Activated B cell treated with CpG ODN at 0.5 μM for 24 hours (primary cell): ENCODE measurements around the gene CCDC141. TPM values are rescaled to one million over a fixed set of nuclear protein-coding genes. Genes with fewer than 3 reads are reported as not detected.

Experiments used
- ATAC-seq: fragments of 200-7000 bp; cut with Tn5 transposase; one replicate; pipeline ENCODE4 v1.10.0; 2021; ENCODE audit warnings: low read depth, mild to moderate bottlenecking, moderate library complexity
- CTCF ChIA-PET: fragments of 350-600 bp; sonication (Branson Sonifier 250); formaldehyde crosslinking; loops from one replicate; lab custom pipeline; 2021; ENCODE audit warnings: antibody characterized with exemption; lab: Charles Lee
- POLR2A ChIA-PET: fragments of 350-600 bp; sonication (Branson Sonifier 250); formaldehyde crosslinking; loops from one replicate; lab custom pipeline; 2021; ENCODE audit warnings: antibody characterized with exemption; lab: Charles Lee
- DNase-seq: peaks from one replicate; pipeline ENCODE4 v3.0.0; 2022
- H3K27ac Mint-ChIP-seq: one replicate; pipeline ENCODE4 v1.8.0; 2020; ENCODE audit warnings: mixed read lengths
- H3K27me3 Mint-ChIP-seq: one replicate; pipeline ENCODE4 v1.8.0; 2021; ENCODE audit warnings: mixed read lengths
- H3K36me3 Mint-ChIP-seq: one replicate; pipeline ENCODE4 v1.8.0; 2021; ENCODE audit warnings: low read depth, mixed read lengths
- H3K4me1 Mint-ChIP-seq: one replicate; pipeline ENCODE4 v1.8.0; 2021; ENCODE audit warnings: mixed read lengths
- H3K4me3 Mint-ChIP-seq: one replicate; pipeline ENCODE4 v1.8.0; 2020; ENCODE audit warnings: mild to moderate bottlenecking, mixed read lengths
- H3K9me3 Mint-ChIP-seq: one replicate; pipeline ENCODE4 v1.8.0; 2020; ENCODE audit warnings: mixed read lengths
- CTCF ChIP-seq: fragments of 200-600 bp; IDR thresholded peaks from one replicate; pipeline ENCODE4 v1.8.0; 2022; ENCODE audit warnings: antibody characterized with exemption, mild to moderate bottlenecking
- intact Hi-C: fragments of 100-400 bp; cut with micrococcal nuclease; formaldehyde crosslinking; loops from one replicate; pipeline ENCODE4 v1.15.1; 2024
- total RNA-seq: library from RNA; stranded (reverse); gene quantifications from 2 replicates; pipeline ENCODE4 v1.2.3, GENCODE V29; 2022

Gene CCDC141
- total RNA-seq, 1 donor from 2014 or later, result 38.8 TPM

- Mint-ChIP-seq H3K4me3 (no peak overlapping the region), H3K27me3 (no peaks in the 10 kb centered on the region), H3K4me1 (peaks cover 3% of the 10 kb centered on the region), H3K9me3 (no peaks in the 10 kb centered on the region), H3K36me3 (peaks cover 2% of the 10 kb centered on the region), H3K27ac (no peak overlapping the region)
- TF ChIP-seq CTCF, result no peak
- CTCF ChIA-PET, result no interaction called here
- intact Hi-C loops, result no loop called here
- POLR2A ChIA-PET, result no interaction called here
- ATAC-seq, result no peak
- DNase-seq, result no peak
Observed at GRCh38 chr2:178819147-178819875, 230.6 kb downstream of the CCDC141 start.

- H3K27me3 Mint-ChIP-seq, result no peaks in the 10 kb centered on the region
- intact Hi-C loops, result no loop called here
- ATAC-seq (no peak), DNase-seq (no peak)
- H3K4me1 Mint-ChIP-seq, result no peaks in the 10 kb centered on the region
- H3K36me3 Mint-ChIP-seq, result peaks cover 3% of the 10 kb centered on the region
- H3K27ac Mint-ChIP-seq, result no peak overlapping the region
- CTCF ChIA-PET, result interaction anchor here (1.0 to 2.0 kb wide), 2 partner anchors 47 to 317 kb away, joined by 3 to 4 read pairs; no protein-coding TSS in a partner anchor
- no peaks in the 10 kb centered on the region for H3K9me3 Mint-ChIP-seq
- H3K4me3 Mint-ChIP-seq, result no peak overlapping the region
- POLR2A ChIA-PET, result no interaction called here
- no peak for TF ChIP-seq CTCF
Observed at GRCh38 chr2:178811901-178812300, 238.0 kb downstream of the CCDC141 start.

GRCh38 chr2:178811045-178811444 is 238.9 kb downstream of the CCDC141 start:
- POLR2A ChIA-PET, result no interaction called here
- CTCF ChIA-PET, result interaction anchor here (1.0 kb wide), 1 partner anchor 47 kb away, joined by 3 read pairs; no protein-coding TSS in a partner anchor
- H3K27me3 Mint-ChIP-seq, result no peaks in the 10 kb centered on the region
- H3K4me3 Mint-ChIP-seq, result no peak overlapping the region
- no peaks in the 10 kb centered on the region for H3K4me1 Mint-ChIP-seq
- ATAC-seq, result no peak
- DNase-seq, result no peak
- TF ChIP-seq CTCF, result no peak
- H3K27ac Mint-ChIP-seq, result no peak overlapping the region
- intact Hi-C loops, result no loop called here
- H3K9me3 Mint-ChIP-seq, result no peaks in the 10 kb centered on the region
- peaks cover 3% of the 10 kb centered on the region for H3K36me3 Mint-ChIP-seq

GRCh38 chr2:178810422-178810821 is 239.5 kb downstream of the CCDC141 start:
- Mint-ChIP-seq H3K4me3 (no peak overlapping the region), H3K36me3 (peaks cover 3% of the 10 kb centered on the region), H3K9me3 (no peaks in the 10 kb centered on the region), H3K27ac (no peak overlapping the region), H3K4me1 (no peaks in the 10 kb centered on the region), H3K27me3 (no peaks in the 10 kb centered on the region)
- ChIA-PET POLR2A (no interaction called here), CTCF (no interaction called here)
- ATAC-seq (no peak), DNase-seq (no peak)
- no peak for TF ChIP-seq CTCF
- intact Hi-C loops, result no loop called here

- no peaks in the 10 kb centered on the region for H3K27me3 Mint-ChIP-seq
- no peak for TF ChIP-seq CTCF
- DNase-seq (no peak), ATAC-seq (no peak)
- H3K4me3 Mint-ChIP-seq, result no peak within 1 kb of the TSS
- ChIA-PET POLR2A (no interaction called here), CTCF (no interaction called here)
- no peaks in the 10 kb centered on the region for H3K9me3 Mint-ChIP-seq
- intact Hi-C loops, result no loop called here
- no peak within 1 kb of the TSS for H3K27ac Mint-ChIP-seq
- no peaks in the 10 kb centered on the region for H3K4me1 Mint-ChIP-seq
- peaks cover 1% of the 10 kb centered on the region for H3K36me3 Mint-ChIP-seq
Observed at GRCh38 chr2:178807227-178808008, 242.5 kb downstream of the CCDC141 start, which contains the start of gene TTN. TTN (minus strand) TSS chr2:178807423; CDS start chr2:178804642, 2,781 bp downstream.
